HUDEP-2 (cell line): Measurements from ENCODE around the gene MYL7.
A peak's percentile ranks its signal among the peaks of the same experiment; 100 is the strongest.
"Not testable (repeated sequence)": the region's sequence is repeated elsewhere in the genome, so short reads cannot be mapped to it uniquely, and the experiment has no call there.

Experiments used
- DNase-seq, 76 experiments: peaks; one replicate each; lab custom pipeline; 2025; ENCODE audit not compliant: unreplicated experiment in 76 of 76; lab: John Stamatoyannopoulos, UW

Gene MYL7

GRCh38 chr7:44141221-44141850 lies at the start of gene MYL7:
TSS of gene MYL7 (minus strand) at chr7:44141332. CDS start at chr7:44141305, 27 bp downstream.
- DNase-seq: no peak

- DNase-seq: no peak
Observed at GRCh38 chr7:44189993-44190872, 49.1 kb upstream of the MYL7 start.

GRCh38 chr7:44189286-44189992 lies 48.3 kb upstream of the MYL7 start, which contains the start of gene GCK:
TSS of gene GCK (minus strand) at chr7:44189439. CDS start at chr7:44188953, 486 bp downstream.
- no peak for DNase-seq

- DNase-seq: no peak
Observed at GRCh38 chr7:44188480-44189225, 47.5 kb upstream of the MYL7 start.

- DNase-seq: no peak
Observed at GRCh38 chr7:44187636-44188416, 46.7 kb upstream of the MYL7 start.

GRCh38 chr7:44186736-44187135 lies 45.6 kb upstream of the MYL7 start:
- DNase-seq: no peak

GRCh38 chr7:44185729-44186128 lies 44.6 kb upstream of the MYL7 start:
- no peak for DNase-seq

GRCh38 chr7:44184873-44185446 lies 43.8 kb upstream of the MYL7 start:
- no peak for DNase-seq

GRCh38 chr7:44184206-44184872 lies 43.2 kb upstream of the MYL7 start:
- no peak for DNase-seq

GRCh38 chr7:44183386-44183785 lies 42.3 kb upstream of the MYL7 start:
- no peak for DNase-seq

- no peak for DNase-seq
Observed at GRCh38 chr7:44182827-44183226, 41.7 kb upstream of the MYL7 start.

GRCh38 chr7:44180631-44181030 lies 39.5 kb upstream of the MYL7 start:
- no peak for DNase-seq

- peak in 4 of 76 experiments; percentile 2 to 16 (median 6) for DNase-seq
Observed at GRCh38 chr7:44177570-44178131, 36.5 kb upstream of the MYL7 start.

- no peak for DNase-seq
Observed at GRCh38 chr7:44176486-44176885, 35.4 kb upstream of the MYL7 start.

GRCh38 chr7:44175730-44176129 lies 34.6 kb upstream of the MYL7 start:
- DNase-seq: no peak

GRCh38 chr7:44174694-44174948 lies 33.5 kb upstream of the MYL7 start:
- not testable (repeated sequence) for DNase-seq

- DNase-seq: no peak
Observed at GRCh38 chr7:44173911-44174693, 33.0 kb upstream of the MYL7 start.

GRCh38 chr7:44172803-44173424 lies 31.8 kb upstream of the MYL7 start:
- no peak for DNase-seq
